Osteoblast (primary cell): ENCODE data around the gene SGTA. TPM values are rescaled to one million over a fixed set of nuclear protein-coding genes. Genes with fewer than 3 reads are reported as not detected.

Experiments used
- DNase-seq: peaks from one replicate; pipeline ENCODE4 v3.0.0; 2011; ENCODE audit warnings: low spot score, mixed read lengths; ENCODE audit not compliant: insufficient read length; ENCODE audit errors: missing footprints
- H2AFZ ChIP-seq: 2 replicates; pipeline ENCODE4 v1.6.0; 2011; ENCODE audit warnings: mild to moderate bottlenecking, low read length
- H3K27ac ChIP-seq: 2 replicates; pipeline ENCODE4 v1.5.1; 2011; ENCODE audit warnings: mild to moderate bottlenecking, low read depth, low read length, moderate library complexity
- H3K27me3 ChIP-seq: 2 replicates; pipeline ENCODE4 v1.6.0; 2012; ENCODE audit warnings: mild to moderate bottlenecking, control low read depth, inconsistent platforms, low read length, moderate library complexity; ENCODE audit not compliant: insufficient read depth
- H3K36me3 ChIP-seq: 2 replicates; pipeline ENCODE4 v1.5.1; 2011; ENCODE audit warnings: mild to moderate bottlenecking, low read length, control low read depth, moderate library complexity; ENCODE audit not compliant: insufficient read depth
- H3K4me1 ChIP-seq: 2 replicates; pipeline ENCODE4 v1.5.1; 2011; ENCODE audit warnings: mild to moderate bottlenecking, low read length, control low read depth, moderate library complexity; ENCODE audit not compliant: insufficient read depth
- H3K4me2 ChIP-seq: 2 replicates; pipeline ENCODE4 v1.6.0; 2011; ENCODE audit warnings: mild to moderate bottlenecking, low read length; ENCODE audit not compliant: insufficient read depth
- H3K4me3 ChIP-seq: fragments of 200-600 bp; sonication (generic); 3 replicates; pipeline ENCODE4 v1.5.1; 2012; ENCODE audit warnings: mild to moderate bottlenecking, low read length, inconsistent platforms; ENCODE audit not compliant: insufficient read depth
- H3K79me2 ChIP-seq: 2 replicates; pipeline ENCODE4 v1.6.0; 2012; ENCODE audit warnings: mild to moderate bottlenecking, low read length, control low read depth, inconsistent platforms; ENCODE audit not compliant: insufficient read depth
- H3K9me3 ChIP-seq: 2 replicates; pipeline ENCODE4 v1.5.1; 2011; ENCODE audit warnings: low read depth, low read length, control low read depth
- H4K20me1 ChIP-seq: 2 replicates; pipeline ENCODE4 v1.6.0; 2012; ENCODE audit warnings: mild to moderate bottlenecking, low read length, control low read depth; ENCODE audit not compliant: insufficient read depth
- CTCF ChIP-seq: IDR thresholded peaks from 2 replicates; pipeline ENCODE4 v1.5.1; 2011; ENCODE audit warnings: mild to moderate bottlenecking, low read depth, low read length, moderate library complexity; ENCODE audit errors: extremely low read depth
- total RNA-seq: library from RNA; depleted of rRNA; stranded (reverse); fragments of >200 nt; gene quantifications from 2 replicates; pipeline ENCODE4 v1.2.3, GENCODE V29; 2012

The SGTA gene
- total RNA-seq, 1 donor = 38.7 TPM

- Histone ChIP-seq H3K4me2 (no peak overlapping the region), H3K36me3 (no peaks in the 10 kb centered on the region), H3K4me3 (no peak overlapping the region), H3K27ac (no peak overlapping the region), H3K27me3 (no peaks in the 10 kb centered on the region), H3K79me2 (peaks cover 5% of the 10 kb centered on the region), H3K9me3 (no peaks in the 10 kb centered on the region), H4K20me1 (no peaks in the 10 kb centered on the region), H3K4me1 (peaks cover 3% of the 10 kb centered on the region), H2AFZ (no peak overlapping the region)
- no peak for TF ChIP-seq CTCF
- DNase-seq = no peak
Measured at GRCh38 chr19:2744113-2744512, 39.0 kb downstream of the SGTA start.

- H3K27me3 ChIP-seq = no peaks in the 10 kb centered on the region
- H3K36me3 ChIP-seq = no peaks in the 10 kb centered on the region
- DNase-seq = no peak
- TF ChIP-seq CTCF = no peak
- H3K4me3 ChIP-seq = no peak overlapping the region
- H3K4me1 ChIP-seq = peaks cover 4% of the 10 kb centered on the region
- H3K79me2 ChIP-seq = peaks cover 11% of the 10 kb centered on the region
- no peaks in the 10 kb centered on the region for H3K9me3 ChIP-seq
- no peak overlapping the region for H3K4me2 ChIP-seq
- no peak overlapping the region for H2AFZ ChIP-seq
- no peak overlapping the region for H3K27ac ChIP-seq
- no peaks in the 10 kb centered on the region for H4K20me1 ChIP-seq
Measured at GRCh38 chr19:2743099-2743498, 40.0 kb downstream of the SGTA start.

- peaks cover 12% of the 10 kb centered on the region for H3K36me3 ChIP-seq
- H3K4me3 ChIP-seq = no peak overlapping the region
- no peaks in the 10 kb centered on the region for H3K27me3 ChIP-seq
- TF ChIP-seq CTCF = no peak
- no peaks in the 10 kb centered on the region for H3K9me3 ChIP-seq
- DNase-seq = no peak
- no peak overlapping the region for H3K4me2 ChIP-seq
- peaks cover 17% of the 10 kb centered on the region for H3K79me2 ChIP-seq
- no peak overlapping the region for H3K27ac ChIP-seq
- H2AFZ ChIP-seq = peak overlapping the region; percentile 27
- peaks cover 2% of the 10 kb centered on the region for H4K20me1 ChIP-seq
- peaks cover 4% of the 10 kb centered on the region for H3K4me1 ChIP-seq
Measured at GRCh38 chr19:2740314-2740656, 42.8 kb downstream of the SGTA start.

GRCh38 chr19:2739602-2740313, 43.3 kb downstream of the SGTA start, which contains the start of gene SLC39A3:
TSS of gene SLC39A3 (minus strand) at chr19:2740017. CDS start at chr19:2737257, 2,760 bp downstream.
- Histone ChIP-seq H3K79me2 (peaks cover 17% of the 10 kb centered on the region), H3K36me3 (peaks cover 12% of the 10 kb centered on the region), H3K9me3 (no peaks in the 10 kb centered on the region), H3K27ac (no peak within 1 kb of the TSS), H3K27me3 (no peaks in the 10 kb centered on the region), H3K4me2 (peak within 1 kb of the TSS; percentile 83), H3K4me1 (peaks cover 4% of the 10 kb centered on the region), H2AFZ (peak within 1 kb of the TSS; percentile 84), H3K4me3 (peak within 1 kb of the TSS; percentile 97), H4K20me1 (peaks cover 2% of the 10 kb centered on the region)
- TF ChIP-seq CTCF = no peak
- DNase-seq = peak; percentile 100
